ENCODE data around the gene FBXO4.

FBXO4 gene

DNA sequence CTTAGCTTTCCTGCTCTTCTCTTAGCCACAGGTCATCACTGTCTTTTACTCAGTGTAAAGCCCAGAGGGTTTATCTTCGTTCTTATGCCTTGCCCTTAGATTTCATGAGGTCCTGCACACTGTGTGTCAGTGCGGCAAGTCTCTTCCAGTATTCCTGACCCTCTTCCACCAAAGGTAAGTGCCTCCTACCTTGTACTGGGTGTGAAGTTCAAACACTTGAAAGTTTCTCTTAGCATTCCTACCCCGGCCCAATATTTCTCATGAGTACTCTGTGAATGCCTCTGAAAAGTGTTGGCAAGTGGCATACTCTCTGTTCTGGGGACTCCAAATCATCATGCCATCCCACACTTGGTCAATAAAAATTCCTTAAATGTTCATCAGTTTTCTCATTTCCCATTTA, 37.4 kb downstream of the FBXO4 start:
- Histone ChIP-seq H3K79me2 (ENCODE audit: control insufficient read depth, insufficient read depth, low read length) (no peaks in the 10 kb centered on the region), H3K9ac (ENCODE audit: low read length) (no peak overlapping the region), H2BK120ac (ENCODE audit: low read depth, low read length) (no peak overlapping the region), H3K36me3 (ENCODE audit: control insufficient read depth, insufficient read depth, low read length) (no peaks in the 10 kb centered on the region), H3K18ac (ENCODE audit: low read length) (no peak overlapping the region), H3K4me3 (ENCODE audit: low read length) (no peak overlapping the region), H3K4me2 (ENCODE audit: low read length) (no peak overlapping the region), H3K4ac (ENCODE audit: low read depth, low read length) (no peak overlapping the region), H3K23ac (ENCODE audit: low read length) (no peak overlapping the region), H4K5ac (ENCODE audit: low read length) (no peak overlapping the region), H3K4me1 (ENCODE audit: control insufficient read depth, low read depth, low read length) (no peaks in the 10 kb centered on the region), H3K27ac (ENCODE audit: low read depth, low read length) (no peak overlapping the region), H3K27me3 (ENCODE audit: insufficient read depth, low read length, poor library complexity) (no peaks in the 10 kb centered on the region), H2AK5ac (ENCODE audit: low read length) (no peak overlapping the region), H3K79me1 (ENCODE audit: low read length) (no peaks in the 10 kb centered on the region), H2BK15ac (replicated peaks; ENCODE audit: low read depth) (no peak overlapping the region), H3K56ac (ENCODE audit: low read length) (no peak overlapping the region), H2BK5ac (ENCODE audit: low read length) (no peak overlapping the region), H4K8ac (ENCODE audit: low read depth, low read length) (no peak overlapping the region)
- WGBS (ENCODE audit: extremely low coverage, insufficient coverage, low lambda C conversion rate), result no CpG with 5 or more reads among the region's 3 CpGs
- DNase-seq, result no peak

DNA sequence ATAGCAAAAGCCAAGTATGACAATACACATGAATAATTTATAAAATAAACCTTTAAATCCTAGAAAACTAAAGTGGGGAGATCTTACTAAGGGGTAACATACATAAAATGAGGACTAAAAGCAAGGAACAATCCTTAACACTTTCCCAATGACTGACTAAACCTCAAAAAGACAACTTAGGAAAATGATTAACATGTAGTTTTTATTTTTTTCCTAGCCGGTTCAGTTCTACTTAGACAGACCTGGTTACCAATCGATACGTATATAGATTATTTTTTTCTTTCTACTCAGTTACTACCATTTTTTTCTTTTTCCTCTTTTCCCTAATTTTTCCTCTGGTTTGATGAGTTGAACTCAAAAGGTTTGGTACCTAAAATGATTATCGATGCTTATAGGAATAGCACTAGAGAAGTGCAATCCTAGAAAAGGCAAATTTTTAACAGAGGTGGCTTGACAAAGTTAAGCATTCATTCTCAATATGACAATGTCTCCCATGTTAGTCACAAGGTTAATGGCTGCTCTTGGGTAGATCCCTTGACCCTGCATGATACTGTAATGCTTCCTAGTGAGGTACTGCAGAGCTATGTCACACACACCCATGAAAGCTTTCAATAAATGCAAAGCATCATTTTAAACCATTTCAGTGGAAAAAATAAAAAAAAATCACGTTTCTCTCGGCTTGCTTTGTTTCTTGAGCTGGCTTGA, 41.5 kb downstream of the FBXO4 start:
- H3K79me1 ChIP-seq (ENCODE audit: low read length), result no peaks in the 10 kb centered on the region
- H3K79me2 ChIP-seq (ENCODE audit: control insufficient read depth, insufficient read depth, low read length), result no peaks in the 10 kb centered on the region
- WGBS (ENCODE audit: extremely low coverage, insufficient coverage, low lambda C conversion rate), result no CpG with 5 or more reads among the region's 6 CpGs
- H4K5ac ChIP-seq (ENCODE audit: low read length), result no peak overlapping the region
- H3K9ac ChIP-seq (ENCODE audit: low read length), result no peak overlapping the region
- no peak for DNase-seq
- no peaks in the 10 kb centered on the region for H3K4me1 ChIP-seq (ENCODE audit: control insufficient read depth, low read depth, low read length)
- no peak overlapping the region for H2BK15ac ChIP-seq (replicated peaks; ENCODE audit: low read depth)
- H3K27ac ChIP-seq (ENCODE audit: low read depth, low read length), result no peak overlapping the region
- no peak overlapping the region for H2AK5ac ChIP-seq (ENCODE audit: low read length)
- H4K8ac ChIP-seq (ENCODE audit: low read depth, low read length), result no peak overlapping the region
- no peaks in the 10 kb centered on the region for H3K36me3 ChIP-seq (ENCODE audit: control insufficient read depth, insufficient read depth, low read length)
- no peak overlapping the region for H2BK120ac ChIP-seq (ENCODE audit: low read depth, low read length)
- no peak overlapping the region for H3K23ac ChIP-seq (ENCODE audit: low read length)
- no peak overlapping the region for H3K4ac ChIP-seq (ENCODE audit: low read depth, low read length)
- H3K18ac ChIP-seq (ENCODE audit: low read length), result no peak overlapping the region
- no peak overlapping the region for H3K4me2 ChIP-seq (ENCODE audit: low read length)
- no peak overlapping the region for H3K56ac ChIP-seq (ENCODE audit: low read length)
- H2BK5ac ChIP-seq (ENCODE audit: low read length), result no peak overlapping the region
- no peaks in the 10 kb centered on the region for H3K27me3 ChIP-seq (ENCODE audit: insufficient read depth, low read length, poor library complexity)
- H3K4me3 ChIP-seq (ENCODE audit: low read length), result no peak overlapping the region

DNA sequence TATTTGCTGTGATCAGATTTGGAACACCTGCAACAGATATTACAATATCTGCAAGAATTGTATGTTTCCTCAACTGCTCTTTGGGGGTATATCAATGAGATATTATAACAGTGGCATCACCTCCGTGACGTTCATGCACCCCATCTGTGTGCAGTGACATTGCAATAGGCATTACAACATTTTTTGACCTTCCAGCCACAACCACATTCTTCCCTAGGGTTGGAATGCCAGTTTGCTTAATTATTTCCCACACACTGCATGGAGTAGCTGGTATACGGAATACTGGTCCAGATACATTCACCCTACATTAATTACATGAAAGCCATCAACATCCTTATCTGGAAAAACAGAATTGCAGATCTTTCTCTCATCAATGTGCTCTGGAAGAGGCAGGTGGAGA, 42.3 kb downstream of the FBXO4 start:
- H3K27me3 ChIP-seq (ENCODE audit: insufficient read depth, low read length, poor library complexity), result no peaks in the 10 kb centered on the region
- no peak overlapping the region for H3K27ac ChIP-seq (ENCODE audit: low read depth, low read length)
- H2AK5ac ChIP-seq (ENCODE audit: low read length), result no peak overlapping the region
- no CpG with 5 or more reads among the region's 3 CpGs for WGBS (ENCODE audit: extremely low coverage, insufficient coverage, low lambda C conversion rate)
- H2BK5ac ChIP-seq (ENCODE audit: low read length), result no peak overlapping the region
- no peak overlapping the region for H3K4ac ChIP-seq (ENCODE audit: low read depth, low read length)
- no peak overlapping the region for H3K56ac ChIP-seq (ENCODE audit: low read length)
- no peak overlapping the region for H3K9ac ChIP-seq (ENCODE audit: low read length)
- DNase-seq, result no peak
- no peak overlapping the region for H4K8ac ChIP-seq (ENCODE audit: low read depth, low read length)
- no peaks in the 10 kb centered on the region for H3K36me3 ChIP-seq (ENCODE audit: control insufficient read depth, insufficient read depth, low read length)
- no peaks in the 10 kb centered on the region for H3K4me1 ChIP-seq (ENCODE audit: control insufficient read depth, low read depth, low read length)
- H3K18ac ChIP-seq (ENCODE audit: low read length), result no peak overlapping the region
- H3K23ac ChIP-seq (ENCODE audit: low read length), result no peak overlapping the region
- no peak overlapping the region for H2BK15ac ChIP-seq (replicated peaks; ENCODE audit: low read depth)
- no peak overlapping the region for H3K4me2 ChIP-seq (ENCODE audit: low read length)
- no peak overlapping the region for H4K5ac ChIP-seq (ENCODE audit: low read length)
- H2BK120ac ChIP-seq (ENCODE audit: low read depth, low read length), result no peak overlapping the region
- no peak overlapping the region for H3K4me3 ChIP-seq (ENCODE audit: low read length)
- no peaks in the 10 kb centered on the region for H3K79me2 ChIP-seq (ENCODE audit: control insufficient read depth, insufficient read depth, low read length)
- no peaks in the 10 kb centered on the region for H3K79me1 ChIP-seq (ENCODE audit: low read length)

DNA sequence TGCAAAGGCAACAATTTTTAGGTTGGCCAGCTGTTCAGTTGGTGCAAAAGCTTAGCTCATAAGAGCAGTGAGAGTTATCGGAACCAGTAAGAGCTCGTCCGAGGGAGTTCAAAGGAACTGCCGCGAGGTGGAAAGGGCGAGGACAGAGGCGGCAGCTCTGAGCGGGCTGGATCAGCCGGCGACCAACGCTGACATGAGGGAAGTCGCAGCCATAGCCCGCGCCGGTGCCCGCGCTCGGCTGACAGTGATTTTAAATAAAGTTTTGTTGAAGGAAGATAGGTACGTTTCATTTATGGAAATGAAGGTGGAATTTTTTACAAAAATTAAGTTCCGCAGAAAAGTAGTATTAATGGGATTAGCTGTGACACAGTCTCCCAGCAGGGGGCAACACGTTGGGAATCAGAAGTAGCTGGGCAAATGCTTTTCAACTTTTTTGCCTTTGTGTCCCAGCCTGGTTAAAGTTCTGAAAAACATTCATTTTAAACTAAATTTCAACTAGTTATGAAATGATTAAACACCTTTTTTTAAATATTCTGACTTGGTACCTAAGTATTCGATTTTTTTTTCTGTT, 43.2 kb downstream of the FBXO4 start:
- no peak overlapping the region for H3K56ac ChIP-seq (ENCODE audit: low read length)
- no peak overlapping the region for H3K4me2 ChIP-seq (ENCODE audit: low read length)
- H3K27ac ChIP-seq (ENCODE audit: low read depth, low read length), result no peak overlapping the region
- DNase-seq, result peak; percentile 2
- no peaks in the 10 kb centered on the region for H3K4me1 ChIP-seq (ENCODE audit: control insufficient read depth, low read depth, low read length)
- no peaks in the 10 kb centered on the region for H3K79me2 ChIP-seq (ENCODE audit: control insufficient read depth, insufficient read depth, low read length)
- no peaks in the 10 kb centered on the region for H3K79me1 ChIP-seq (ENCODE audit: low read length)
- no peak overlapping the region for H2BK120ac ChIP-seq (ENCODE audit: low read depth, low read length)
- no peak overlapping the region for H3K4ac ChIP-seq (ENCODE audit: low read depth, low read length)
- no peak overlapping the region for H3K4me3 ChIP-seq (ENCODE audit: low read length)
- no peak overlapping the region for H2BK15ac ChIP-seq (replicated peaks; ENCODE audit: low read depth)
- H2BK5ac ChIP-seq (ENCODE audit: low read length), result no peak overlapping the region
- no peak overlapping the region for H4K8ac ChIP-seq (ENCODE audit: low read depth, low read length)
- no peaks in the 10 kb centered on the region for H3K27me3 ChIP-seq (ENCODE audit: insufficient read depth, low read length, poor library complexity)
- H3K23ac ChIP-seq (ENCODE audit: low read length), result no peak overlapping the region
- H3K36me3 ChIP-seq (ENCODE audit: control insufficient read depth, insufficient read depth, low read length), result no peaks in the 10 kb centered on the region
- no peak overlapping the region for H2AK5ac ChIP-seq (ENCODE audit: low read length)
- 100% methylated on average over 2 of the region's 22 CpGs for WGBS (ENCODE audit: extremely low coverage, insufficient coverage, low lambda C conversion rate)
- H4K5ac ChIP-seq (ENCODE audit: low read length), result no peak overlapping the region
- no peak overlapping the region for H3K18ac ChIP-seq (ENCODE audit: low read length)
- H3K9ac ChIP-seq (ENCODE audit: low read length), result no peak overlapping the region

DNA sequence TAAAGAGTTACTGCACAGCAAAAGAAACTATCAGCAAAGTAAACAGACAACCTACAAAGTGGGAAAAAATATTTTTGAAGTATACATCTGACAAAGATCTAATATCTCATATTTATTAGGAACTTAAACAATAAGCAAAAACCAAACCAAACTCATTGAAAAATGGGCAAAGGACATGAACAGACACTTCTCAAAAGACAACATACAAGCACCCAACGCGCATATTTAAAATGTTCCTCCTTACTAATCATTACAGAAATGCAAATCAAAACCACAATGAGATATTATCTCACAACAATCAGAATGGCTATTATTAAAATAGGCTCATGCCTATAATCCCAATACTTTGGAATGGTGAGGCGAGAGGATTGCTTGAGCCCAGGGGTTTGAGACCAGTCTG, 48.0 kb downstream of the FBXO4 start:
- DNase-seq, result no peak
- H3K23ac ChIP-seq (ENCODE audit: low read length), result no peak overlapping the region
- no CpG with 5 or more reads among the region's 3 CpGs for WGBS (ENCODE audit: extremely low coverage, insufficient coverage, low lambda C conversion rate)
- H2AK5ac ChIP-seq (ENCODE audit: low read length), result no peak overlapping the region
- no peaks in the 10 kb centered on the region for H3K79me1 ChIP-seq (ENCODE audit: low read length)
- no peak overlapping the region for H3K9ac ChIP-seq (ENCODE audit: low read length)
- H2BK5ac ChIP-seq (ENCODE audit: low read length), result no peak overlapping the region
- no peak overlapping the region for H2BK120ac ChIP-seq (ENCODE audit: low read depth, low read length)
- no peak overlapping the region for H3K27ac ChIP-seq (ENCODE audit: low read depth, low read length)
- no peak overlapping the region for H3K4ac ChIP-seq (ENCODE audit: low read depth, low read length)
- H4K8ac ChIP-seq (ENCODE audit: low read depth, low read length), result no peak overlapping the region
- H3K4me1 ChIP-seq (ENCODE audit: control insufficient read depth, low read depth, low read length), result no peaks in the 10 kb centered on the region
- no peaks in the 10 kb centered on the region for H3K36me3 ChIP-seq (ENCODE audit: control insufficient read depth, insufficient read depth, low read length)
- H3K27me3 ChIP-seq (ENCODE audit: insufficient read depth, low read length, poor library complexity), result no peaks in the 10 kb centered on the region
- no peak overlapping the region for H3K4me2 ChIP-seq (ENCODE audit: low read length)
- H2BK15ac ChIP-seq (replicated peaks; ENCODE audit: low read depth), result no peak overlapping the region
- H3K79me2 ChIP-seq (ENCODE audit: control insufficient read depth, insufficient read depth, low read length), result no peaks in the 10 kb centered on the region
- no peak overlapping the region for H3K4me3 ChIP-seq (ENCODE audit: low read length)
- no peak overlapping the region for H4K5ac ChIP-seq (ENCODE audit: low read length)
- H3K56ac ChIP-seq (ENCODE audit: low read length), result no peak overlapping the region
- H3K18ac ChIP-seq (ENCODE audit: low read length), result no peak overlapping the region

DNA sequence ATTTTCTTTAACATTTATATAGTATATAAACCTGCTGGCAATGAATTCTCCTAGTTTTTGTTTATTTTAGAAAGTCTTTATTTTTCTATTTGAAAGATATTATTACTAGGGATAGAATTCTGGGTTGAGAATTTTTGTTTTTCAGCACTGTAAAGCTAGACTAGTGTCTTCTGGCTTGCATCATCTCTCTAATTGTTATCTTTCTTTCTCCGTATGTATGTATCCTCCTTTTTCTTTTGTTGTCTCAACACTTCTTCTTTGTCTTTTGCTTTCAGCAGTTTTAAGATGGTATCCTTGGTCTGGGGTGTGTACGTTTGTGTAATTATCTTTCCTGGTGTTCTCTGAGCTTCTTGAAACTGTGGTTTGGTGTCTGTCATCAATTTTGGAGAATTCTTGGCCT, 48.8 kb downstream of the FBXO4 start:
- Histone ChIP-seq H3K56ac (ENCODE audit: low read length) (no peak overlapping the region), H3K79me1 (ENCODE audit: low read length) (no peaks in the 10 kb centered on the region), H3K4ac (ENCODE audit: low read depth, low read length) (no peak overlapping the region), H2BK120ac (ENCODE audit: low read depth, low read length) (no peak overlapping the region), H3K36me3 (ENCODE audit: control insufficient read depth, insufficient read depth, low read length) (no peaks in the 10 kb centered on the region), H4K8ac (ENCODE audit: low read depth, low read length) (no peak overlapping the region), H3K27me3 (ENCODE audit: insufficient read depth, low read length, poor library complexity) (no peaks in the 10 kb centered on the region), H3K18ac (ENCODE audit: low read length) (no peak overlapping the region), H3K23ac (ENCODE audit: low read length) (no peak overlapping the region), H3K27ac (ENCODE audit: low read depth, low read length) (no peak overlapping the region), H2BK5ac (ENCODE audit: low read length) (no peak overlapping the region), H3K4me2 (ENCODE audit: low read length) (no peak overlapping the region), H4K5ac (ENCODE audit: low read length) (no peak overlapping the region), H3K9ac (ENCODE audit: low read length) (no peak overlapping the region), H2BK15ac (replicated peaks; ENCODE audit: low read depth) (no peak overlapping the region), H3K4me3 (ENCODE audit: low read length) (no peak overlapping the region), H2AK5ac (ENCODE audit: low read length) (no peak overlapping the region), H3K4me1 (ENCODE audit: control insufficient read depth, low read depth, low read length) (no peaks in the 10 kb centered on the region), H3K79me2 (ENCODE audit: control insufficient read depth, insufficient read depth, low read length) (no peaks in the 10 kb centered on the region)
- no peak for DNase-seq
- no CpG with 5 or more reads among the region's 2 CpGs for WGBS (ENCODE audit: extremely low coverage, insufficient coverage, low lambda C conversion rate)
